HEK293T (cell line): Measurements from ENCODE around the gene CLCN1.

ENCODE experiments used
- ARNT ChIP-seq: fragments of 450-650 bp; IDR thresholded peaks from 2 replicates; pipeline ENCODE4 v1.6.1; 2017; ENCODE audit warnings: mild to moderate bottlenecking
- BHLHE40 ChIP-seq: fragments of 450-650 bp; IDR thresholded peaks from 2 replicates; pipeline ENCODE4 v1.6.1; 2016; ENCODE audit warnings: mild to moderate bottlenecking, moderate library complexity, borderline replicate concordance
- FOXA1 ChIP-seq: fragments of 450-650 bp; IDR thresholded peaks from 2 replicates; pipeline ENCODE4 v1.6.1; 2016; ENCODE audit warnings: mild to moderate bottlenecking
- FOXK2 ChIP-seq: fragments of 450-650 bp; IDR thresholded peaks from 2 replicates; pipeline ENCODE4 v1.6.1; 2016; ENCODE audit warnings: mild to moderate bottlenecking
- HDGF ChIP-seq: fragments of 450-650 bp; IDR thresholded peaks from 2 replicates; pipeline ENCODE4 v1.6.1; 2017; ENCODE audit warnings: antibody characterized with exemption, borderline replicate concordance
- L3MBTL2 ChIP-seq: fragments of 450-650 bp; conservative IDR thresholded peaks from 2 replicates; pipeline ENCODE4 v1.6.1; 2016; ENCODE audit warnings: mild to moderate bottlenecking
- NFRKB ChIP-seq: fragments of 450-650 bp; IDR thresholded peaks from 2 replicates; pipeline ENCODE4 v1.6.1; 2016; ENCODE audit warnings: mild to moderate bottlenecking, moderate library complexity
- SP1 ChIP-seq: fragments of 450-650 bp; IDR thresholded peaks from 2 replicates; pipeline ENCODE4 v1.6.1; 2017
- SUZ12 ChIP-seq: fragments of 450-650 bp; IDR thresholded peaks from 2 replicates; pipeline ENCODE4 v1.6.1; 2016; ENCODE audit warnings: mild to moderate bottlenecking
- TARDBP ChIP-seq: fragments of 450-650 bp; IDR thresholded peaks from 2 replicates; pipeline ENCODE4 v1.6.1; 2016
- TF ChIP-seq, protein P1 (sequence below): fragments of 450-650 bp; IDR thresholded peaks from 2 replicates; pipeline ENCODE4 v1.6.1; 2016

- TF ChIP-seq, protein P1, sequence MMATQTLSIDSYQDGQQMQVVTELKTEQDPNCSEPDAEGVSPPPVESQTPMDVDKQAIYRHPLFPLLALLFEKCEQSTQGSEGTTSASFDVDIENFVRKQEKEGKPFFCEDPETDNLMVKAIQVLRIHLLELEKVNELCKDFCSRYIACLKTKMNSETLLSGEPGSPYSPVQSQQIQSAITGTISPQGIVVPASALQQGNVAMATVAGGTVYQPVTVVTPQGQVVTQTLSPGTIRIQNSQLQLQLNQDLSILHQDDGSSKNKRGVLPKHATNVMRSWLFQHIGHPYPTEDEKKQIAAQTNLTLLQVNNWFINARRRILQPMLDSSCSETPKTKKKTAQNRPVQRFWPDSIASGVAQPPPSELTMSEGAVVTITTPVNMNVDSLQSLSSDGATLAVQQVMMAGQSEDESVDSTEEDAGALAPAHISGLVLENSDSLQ: no peak
- TF ChIP-seq BHLHE40 (no peak), SP1 (no peak), HDGF (no peak), SUZ12 (no peak), TARDBP (no peak), FOXK2 (no peak), ARNT (no peak), L3MBTL2 (no peak), NFRKB (no peak), FOXA1 (no peak)
Measured at GRCh38 chr7:143388051-143388450, 72.1 kb downstream of the CLCN1 start.
